Measurements from ENCODE around the gene PTGFRN.
"Not testable (repeated sequence)": the region's sequence is repeated elsewhere in the genome, so short reads cannot be mapped to it uniquely, and the experiment has no call there.

Gene PTGFRN

GRCh38 chr1:116958110-116958509, 48.4 kb downstream of the PTGFRN start:
- Mint-ChIP-seq H3K4me1 (no peaks in the 10 kb centered on the region), H3K9me3 (no peaks in the 10 kb centered on the region), H3K27ac (no peak overlapping the region), H3K27me3 (no peaks in the 10 kb centered on the region), H3K4me3 (no peak overlapping the region), H3K36me3 (no peaks in the 10 kb centered on the region)

GRCh38 chr1:116958977-116959376, 49.3 kb downstream of the PTGFRN start:
- no peaks in the 10 kb centered on the region for H3K4me1 Mint-ChIP-seq
- no peak overlapping the region for H3K4me3 Mint-ChIP-seq
- no peaks in the 10 kb centered on the region for H3K27me3 Mint-ChIP-seq
- no peaks in the 10 kb centered on the region for H3K9me3 Mint-ChIP-seq
- H3K27ac Mint-ChIP-seq = no peak overlapping the region
- H3K36me3 Mint-ChIP-seq = no peaks in the 10 kb centered on the region

GRCh38 chr1:116961606-116962005, 51.9 kb downstream of the PTGFRN start:
- no peaks in the 10 kb centered on the region for H3K4me1 Mint-ChIP-seq
- no peak overlapping the region for H3K4me3 Mint-ChIP-seq
- H3K9me3 Mint-ChIP-seq = no peaks in the 10 kb centered on the region
- H3K36me3 Mint-ChIP-seq = no peaks in the 10 kb centered on the region
- no peaks in the 10 kb centered on the region for H3K27me3 Mint-ChIP-seq
- H3K27ac Mint-ChIP-seq = no peak overlapping the region

- Mint-ChIP-seq H3K36me3 (no peaks in the 10 kb centered on the region), H3K4me3 (no peak overlapping the region), H3K27ac (no peak overlapping the region), H3K9me3 (no peaks in the 10 kb centered on the region), H3K4me1 (no peaks in the 10 kb centered on the region), H3K27me3 (no peaks in the 10 kb centered on the region)
Observed at GRCh38 chr1:116962987-116963639, 53.4 kb downstream of the PTGFRN start.

GRCh38 chr1:116966791-116967190, 57.1 kb downstream of the PTGFRN start:
- Mint-ChIP-seq H3K9me3 (peaks cover 6% of the 10 kb centered on the region), H3K36me3 (peaks cover 5% of the 10 kb centered on the region), H3K4me1 (no peaks in the 10 kb centered on the region), H3K27me3 (no peaks in the 10 kb centered on the region), H3K4me3 (no peak overlapping the region), H3K27ac (no peak overlapping the region)

- no peaks in the 10 kb centered on the region for H3K4me1 Mint-ChIP-seq
- H3K9me3 Mint-ChIP-seq = peaks cover 6% of the 10 kb centered on the region
- H3K36me3 Mint-ChIP-seq = peaks cover 5% of the 10 kb centered on the region
- no peak overlapping the region for H3K27ac Mint-ChIP-seq
- no peak overlapping the region for H3K4me3 Mint-ChIP-seq
- no peaks in the 10 kb centered on the region for H3K27me3 Mint-ChIP-seq
Observed at GRCh38 chr1:116968724-116969123, 59.0 kb downstream of the PTGFRN start.

- H3K4me3 Mint-ChIP-seq = no peak overlapping the region
- peaks cover 13% of the 10 kb centered on the region for H3K36me3 Mint-ChIP-seq
- H3K4me1 Mint-ChIP-seq = no peaks in the 10 kb centered on the region
- no peak overlapping the region for H3K27ac Mint-ChIP-seq
- H3K9me3 Mint-ChIP-seq = peaks cover 6% of the 10 kb centered on the region
- H3K27me3 Mint-ChIP-seq = no peaks in the 10 kb centered on the region
Observed at GRCh38 chr1:116971258-116971860, 61.6 kb downstream of the PTGFRN start.

DNA sequence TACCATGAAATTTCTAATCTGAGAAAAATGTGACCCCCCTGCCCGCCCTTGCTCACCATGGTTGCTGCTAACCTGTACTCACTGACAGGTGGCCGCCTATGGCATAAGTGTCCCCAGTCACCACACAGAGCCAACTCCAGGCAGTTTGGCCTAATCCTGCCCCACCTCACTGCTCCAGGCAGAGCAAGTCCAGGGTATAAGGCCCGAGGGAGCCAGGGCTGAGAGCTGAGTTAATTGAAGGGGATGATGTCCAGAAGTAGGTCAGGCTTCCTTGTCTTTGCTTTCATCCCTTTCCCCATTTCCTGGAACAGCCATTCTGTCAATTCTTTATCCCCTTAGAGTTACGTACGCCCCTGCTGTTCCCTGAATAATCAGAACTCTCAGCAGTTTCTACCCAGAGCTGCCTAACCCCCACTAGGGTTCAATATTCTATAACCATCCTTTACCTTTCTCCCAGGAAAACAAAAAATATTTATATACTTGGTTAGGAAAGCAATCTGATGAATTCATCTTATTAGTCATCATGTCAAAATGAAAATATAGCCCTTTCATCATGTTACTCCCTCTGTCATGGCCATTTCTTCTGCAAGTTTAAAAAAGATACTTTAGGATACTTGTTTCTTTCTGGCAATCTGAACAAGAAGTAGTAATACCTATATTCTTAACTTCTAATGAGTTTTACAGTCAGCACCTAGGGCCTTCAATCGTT, 62.4 kb downstream of the PTGFRN start:
- Mint-ChIP-seq H3K27ac (no peak overlapping the region), H3K4me3 (no peak overlapping the region), H3K9me3 (peaks cover 6% of the 10 kb centered on the region), H3K36me3 (peaks cover 13% of the 10 kb centered on the region), H3K27me3 (no peaks in the 10 kb centered on the region), H3K4me1 (no peaks in the 10 kb centered on the region)

- Mint-ChIP-seq H3K9me3 (peaks cover 6% of the 10 kb centered on the region), H3K4me1 (no peaks in the 10 kb centered on the region), H3K27me3 (no peaks in the 10 kb centered on the region), H3K4me3 (no peak overlapping the region), H3K36me3 (peaks cover 13% of the 10 kb centered on the region), H3K27ac (no peak overlapping the region)
Observed at GRCh38 chr1:116972674-116973030, 62.9 kb downstream of the PTGFRN start.

DNA sequence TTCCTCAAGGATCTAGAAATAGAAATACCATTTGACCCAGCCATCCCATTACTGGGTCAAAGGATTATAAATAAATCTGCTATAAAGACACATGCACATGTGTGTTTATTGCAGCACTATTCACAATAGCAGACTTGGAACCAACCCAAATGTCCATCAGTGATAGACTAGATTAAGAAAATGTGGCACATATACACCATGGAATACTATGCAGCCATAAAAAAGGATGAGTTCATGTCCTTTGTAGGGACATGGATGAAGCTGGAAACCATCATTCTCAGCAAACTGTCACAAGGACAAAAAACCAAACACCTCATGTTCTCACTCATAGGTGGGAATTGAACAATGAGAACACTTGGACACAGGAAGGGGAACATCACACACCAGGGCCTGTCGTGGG, 70.6 kb downstream of the PTGFRN start:
- Mint-ChIP-seq H3K27ac (peak overlapping the region; percentile 30), H3K36me3 (peaks cover 10% of the 10 kb centered on the region)
- not testable (repeated sequence) for H3K9me3 Mint-ChIP-seq, H3K4me3 Mint-ChIP-seq, H3K27me3 Mint-ChIP-seq, H3K4me1 Mint-ChIP-seq

DNA sequence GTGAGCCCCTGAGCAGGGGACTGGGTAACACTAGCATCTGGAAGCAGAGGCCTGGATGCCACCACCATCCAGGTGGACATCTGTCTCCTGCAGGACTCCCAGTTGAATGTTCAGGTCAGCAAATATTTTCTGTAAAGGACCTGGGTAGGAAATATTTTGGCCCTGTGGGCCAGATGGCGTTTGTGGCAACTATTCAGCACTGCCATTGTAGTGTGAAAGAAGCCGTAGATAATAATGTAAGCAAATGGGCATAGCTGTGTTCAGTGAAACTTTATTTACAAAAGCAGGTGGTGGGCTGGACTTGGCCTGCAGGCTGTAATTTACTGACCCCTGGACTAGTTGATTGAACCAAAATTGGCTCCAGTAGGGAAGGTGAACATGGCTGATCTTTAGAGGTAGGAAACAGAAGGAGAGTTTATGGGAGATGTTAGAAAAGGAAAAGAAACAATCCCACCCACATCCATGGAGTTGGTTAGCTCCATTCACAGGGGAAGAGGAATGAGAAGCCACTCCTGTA, 71.9 kb downstream of the PTGFRN start:
- H3K36me3 Mint-ChIP-seq = peaks cover 5% of the 10 kb centered on the region
- no peak overlapping the region for H3K27ac Mint-ChIP-seq
- H3K4me3 Mint-ChIP-seq = no peak overlapping the region
- peaks cover 4% of the 10 kb centered on the region for H3K9me3 Mint-ChIP-seq
- peaks cover 17% of the 10 kb centered on the region for H3K4me1 Mint-ChIP-seq
- H3K27me3 Mint-ChIP-seq = no peaks in the 10 kb centered on the region

- H3K27me3 Mint-ChIP-seq = no peaks in the 10 kb centered on the region
- H3K27ac Mint-ChIP-seq = no peak overlapping the region
- peaks cover 4% of the 10 kb centered on the region for H3K9me3 Mint-ChIP-seq
- H3K4me3 Mint-ChIP-seq = no peak overlapping the region
- peaks cover 26% of the 10 kb centered on the region for H3K4me1 Mint-ChIP-seq
- peaks cover 5% of the 10 kb centered on the region for H3K36me3 Mint-ChIP-seq
Observed at GRCh38 chr1:116982319-116983004, 72.7 kb downstream of the PTGFRN start.

- H3K36me3 Mint-ChIP-seq = peaks cover 5% of the 10 kb centered on the region
- peaks cover 33% of the 10 kb centered on the region for H3K4me1 Mint-ChIP-seq
- peaks cover 4% of the 10 kb centered on the region for H3K9me3 Mint-ChIP-seq
Observed at GRCh38 chr1:116983112-116983511, 73.4 kb downstream of the PTGFRN start.

DNA sequence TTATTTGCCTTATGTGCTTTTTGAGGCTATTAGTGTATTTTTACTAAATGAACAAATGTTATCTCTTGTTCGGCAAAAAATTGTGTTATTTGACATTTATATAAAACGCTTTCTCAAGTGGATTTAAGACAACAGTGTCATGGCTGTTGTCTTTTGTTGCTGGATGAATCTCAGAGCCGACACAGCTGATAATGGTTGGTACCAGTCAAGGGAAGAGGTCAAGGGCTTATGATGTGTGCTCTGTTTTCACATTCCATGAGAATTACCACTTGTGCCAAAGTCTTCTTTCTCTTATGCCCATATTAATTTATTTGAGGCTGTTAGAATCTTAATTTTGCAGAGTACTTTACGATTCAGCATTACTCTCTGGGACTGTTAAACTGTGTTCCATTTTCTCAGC, 74.0 kb downstream of the PTGFRN start:
- peak overlapping the region; percentile 55 for H3K27ac Mint-ChIP-seq
- no peak overlapping the region for H3K4me3 Mint-ChIP-seq
- peaks cover 4% of the 10 kb centered on the region for H3K9me3 Mint-ChIP-seq
- peaks cover 38% of the 10 kb centered on the region for H3K4me1 Mint-ChIP-seq
- H3K27me3 Mint-ChIP-seq = no peaks in the 10 kb centered on the region
- H3K36me3 Mint-ChIP-seq = peaks cover 5% of the 10 kb centered on the region

More at GRCh38 chr1:116983112-116983511, 73.4 kb downstream of the PTGFRN start:
- no peaks in the 10 kb centered on the region for H3K27me3 Mint-ChIP-seq
- H3K4me3 Mint-ChIP-seq = no peak overlapping the region
- H3K27ac Mint-ChIP-seq = no peak overlapping the region

GRCh38 chr1:116984406-116985160, 74.9 kb downstream of the PTGFRN start:
- peaks cover 40% of the 10 kb centered on the region for H3K4me1 Mint-ChIP-seq
- no peaks in the 10 kb centered on the region for H3K27me3 Mint-ChIP-seq
- no peak overlapping the region for H3K4me3 Mint-ChIP-seq
- H3K36me3 Mint-ChIP-seq = peaks cover 3% of the 10 kb centered on the region
- no peaks in the 10 kb centered on the region for H3K9me3 Mint-ChIP-seq
- H3K27ac Mint-ChIP-seq = no peak overlapping the region

Data from activated naive CD4-positive, alpha-beta T cell treated with anti-CD3 and anti-CD28 coated beads, Interleukin-2, amount 50 U/mL, for 24 hours (primary cell).